Heart right ventricle (tissue), 16 donors: Measurements from ENCODE around the gene CX3CR1. TPM values are rescaled to one million over a fixed set of nuclear protein-coding genes. Genes with fewer than 3 reads are reported as not detected.

Source experiments
- ATAC-seq, 8 donors: fragments of 200-7000 bp; cut with Tn5 transposase; one replicate each; pipeline ENCODE4 v1.9.1; 2020; ENCODE audit warnings: mild to moderate bottlenecking in 8 of 8, moderate library complexity in 8 of 8, moderate number of reproducible peaks in 1 of 8
- DNase-seq, 2 donors: peaks; one replicate each; pipeline ENCODE4 v3.0.0-alpha.2; 2020
- H3K27ac ChIP-seq, 10 donors: fragments of 200-600 bp; sonication (generic) in 2 of 10; one replicate each; pipeline versions ENCODE4 v1.5.0 to v1.8.0; 2020 to 2022; ENCODE audit warnings: mild to moderate bottlenecking in 3 of 10
- H3K27me3 ChIP-seq, 7 donors: fragments of 200-600 bp; one replicate each; pipeline ENCODE4 v1.8.0; 2021 to 2022; ENCODE audit warnings: mild to moderate bottlenecking in 2 of 7
- H3K36me3 ChIP-seq, 9 donors: fragments of 200-600 bp; sonication (generic) in 1 of 9; one replicate each; pipeline versions ENCODE4 v1.5.0 to v1.8.0; 2020 to 2022; ENCODE audit warnings: mild to moderate bottlenecking in 2 of 9
- H3K4me1 ChIP-seq, 9 donors: fragments of 200-600 bp; sonication (generic) in 1 of 9; one replicate each; pipeline versions ENCODE4 v1.5.0 to v1.8.0; 2020 to 2022; ENCODE audit warnings: mild to moderate bottlenecking in 4 of 9
- H3K4me3 ChIP-seq, 10 donors: fragments of 200-600 bp; sonication (generic) in 2 of 10; one replicate each; pipeline versions ENCODE4 v1.5.0 to v1.8.0; 2020 to 2022; ENCODE audit warnings: mild to moderate bottlenecking in 7 of 10, moderate library complexity in 2 of 10
- H3K9me3 ChIP-seq, 11 donors: fragments of 200-600 bp in 10 of 11; sonication (generic) in 2 of 11; one replicate each; pipeline versions ENCODE4 v1.5.0 to v1.8.0; 2013 to 2022; ENCODE audit warnings: mild to moderate bottlenecking in 2 of 11, control low read depth in 1 of 11, moderate library complexity in 1 of 11
- CTCF ChIP-seq, 9 donors: fragments of 200-600 bp; sonication (generic) in 2 of 9; IDR thresholded peaks; one replicate each; pipeline versions ENCODE4 v1.5.0 to v1.8.0; 2021 to 2022; ENCODE audit warnings: antibody characterized with exemption in 9 of 9, mild to moderate bottlenecking in 5 of 9, moderate library complexity in 1 of 9
- WGBS, 2 donors: extraction: QIAGEN DNeasy Blood & Tissue Kit; methylation state at CpG; one replicate each; pipeline ENCODE4 v1.1.7; 2013; ENCODE audit warnings: inconsistent platforms in 1 of 2; 5-methylcytosine and 5-hydroxymethylcytosine counted together
- intact Hi-C, 10 donors: fragments of 100-400 bp; cut with DNase I; formaldehyde crosslinking; loops; one replicate each; pipeline versions ENCODE4 v1.11.1 to v1.14.2; 2022
- polyA plus RNA-seq, 2 donors: library from polyadenylated mRNA; stranded (reverse); fragments of 200-250 nt; gene quantifications; one replicate each; pipeline ENCODE4 v1.2.3, GENCODE V29; 2013
- total RNA-seq, 10 donors: library from RNA; stranded (reverse); fragmentation: NEBNext Ultra II Directional in 3 of 10; extraction: Animal tissue kit (Norgen Biotek cat#: 25700) in 3 of 10; gene quantifications; one replicate each; pipeline versions ENCODE4 v1.2.1 to v1.2.4, GENCODE V29; 2021 to 2023
- donor health status: Arrhythmogenic right ventricular cardiomyopathy.
- donor health status: ischemic (EF 13 %, LVEDD 7.1; RV severe dilation, severe dysfunction).
- donor health status: healthy with polysubstance abuse.
- donor health status: DM: no; HTN: yes; CAD: no.
- donor health status: DM: no; HTN: no; CAD: no.
- donor health status: ischemic (EF 25% LVEDD 6.9; RV normal size, moderate dysfunction).
- donor health status: ischemic (EF 25% LVEDD 5.7; RV mildly dilated, moderate dysfunction).
- donor health status: healthy.
- donor health status: DM: yes; HTN: yes; CAD: no.
- donor health status: Ischemic cardiomyopathy.
- donor health status: ischemic (EF 35%, LVEDD 5.7; RV mildly dilated, moderate dysfunction).
- donor health status: nonischemic (EF 11% LVEDD 7.7; RV severe dilation, severe dysfunction).
- donor health status: DM: yes; HTN: yes; CAD: no.
- donor health status: PGD.
- donor health status: ischemic (EF 29% LVEDD 5.4; RV normal size, mild dysfunction).
- donor health status: nonischemic (EF 23%, LVEDD 6.1; RV moderate dilation, normal function).

CX3CR1 gene
- total and polyA plus RNA-seq, 12 donors, result 0.12 to 6.9 (median 0.88) TPM

GRCh38 chr3:39275052-39275451, 4.8 kb downstream of the CX3CR1 start:
- no peak for TF ChIP-seq CTCF (IDR thresholded peaks at IDR 0.05)
- intact Hi-C loops, result loop anchor here in 1 of 10 donors (5.0 kb wide), 1 partner anchor 63 kb away; no protein-coding TSS in a partner anchor
- Histone ChIP-seq H3K9me3 (no peaks in the 10 kb centered on the region), H3K27me3 (no peaks in the 10 kb centered on the region), H3K4me3 (no peak overlapping the region), H3K4me1 (peaks cover 0 to 63% (median 4%) of the 10 kb centered on the region in 9 donors), H3K36me3 (no peaks in the 10 kb centered on the region), H3K27ac (no peak overlapping the region)
- DNase-seq (no peak), ATAC-seq (no peak)
- WGBS, 2 donors, result 84 to 88% methylated on average over 3 of the region's 3 CpGs

- WGBS, 2 donors, result 60 to 64% methylated on average over 3 of the region's 3 CpGs
- H3K27ac ChIP-seq, result peak overlapping the region in 1 of 10 donors; percentile 48
- no peak for DNase-seq
Observed at GRCh38 chr3:39273119-39273518, 6.7 kb downstream of the CX3CR1 start.

GRCh38 chr3:39272191-39272590, 7.6 kb downstream of the CX3CR1 start:
- DNase-seq (no peak), ATAC-seq (peak in 2 of 8 donors; percentile 18 to 34)
- no peak overlapping the region for H3K4me3 ChIP-seq
- H3K27me3 ChIP-seq, result no peaks in the 10 kb centered on the region
- peaks cover 0 to 59% (median 0%) of the 10 kb centered on the region in 9 donors for H3K4me1 ChIP-seq
- no peak for TF ChIP-seq CTCF (IDR thresholded peaks at IDR 0.05)
- H3K9me3 ChIP-seq, result no peaks in the 10 kb centered on the region
- no peaks in the 10 kb centered on the region for H3K36me3 ChIP-seq
- H3K27ac ChIP-seq, result peak overlapping the region in 2 of 10 donors; percentile 5 to 48
- 53 to 60% methylated on average over 2 of the region's 2 CpGs for WGBS, 2 donors
- intact Hi-C loops, result no loop called here

More at GRCh38 chr3:39273119-39273518, 6.7 kb downstream of the CX3CR1 start:
- no peaks in the 10 kb centered on the region for H3K27me3 ChIP-seq
- no peaks in the 10 kb centered on the region for H3K36me3 ChIP-seq
- no peak for ATAC-seq
- no peaks in the 10 kb centered on the region for H3K9me3 ChIP-seq
- peaks cover 0 to 55% (median 0%) of the 10 kb centered on the region in 9 donors for H3K4me1 ChIP-seq
- no peak for TF ChIP-seq CTCF (IDR thresholded peaks at IDR 0.05)
- H3K4me3 ChIP-seq, result no peak overlapping the region
- intact Hi-C loops, result no loop called here

- H3K4me3 ChIP-seq, result no peak overlapping the region
- H3K9me3 ChIP-seq, result no peaks in the 10 kb centered on the region
- intact Hi-C loops, result no loop called here
- H3K36me3 ChIP-seq, result no peaks in the 10 kb centered on the region
- no peak for DNase-seq
- 97 to 98% methylated on average over 6 of the region's 6 CpGs for WGBS, 2 donors
- no peaks in the 10 kb centered on the region for H3K27me3 ChIP-seq
- ATAC-seq, result no peak
- no peak for TF ChIP-seq CTCF (IDR thresholded peaks at IDR 0.05)
- H3K4me1 ChIP-seq, result peaks cover 0 to 54% (median 0%) of the 10 kb centered on the region in 9 donors
- peak overlapping the region in 2 of 10 donors; percentile 5 to 48 for H3K27ac ChIP-seq
Observed at GRCh38 chr3:39271363-39271914, 8.4 kb downstream of the CX3CR1 start.
